ENCODE measurements around the gene TEX13C.

GRCh38 chrX:125327891-125328290 lies 8.2 kb downstream of the TEX13C start:
- no peak for TF ChIP-seq CTCF (IDR thresholded peaks at IDR 0.05)
- TF ChIP-seq EP300 (IDR thresholded peaks at IDR 0.05): no peak
- no peak for TF ChIP-seq POLR2A (IDR thresholded peaks at IDR 0.05)
- TF ChIP-seq POLR2AphosphoS5 (IDR thresholded peaks at IDR 0.05): no peak

All from gastroesophageal sphincter (tissue), 3 donors.